CD1c-positive myeloid dendritic cell (primary cell): ENCODE measurements around the gene LEFTY1.
"Not testable (repeated sequence)": the region's sequence is repeated elsewhere in the genome, so short reads cannot be mapped to it uniquely, and the experiment has no call there.

Experiments
- DNase-seq: peaks from one replicate; pipeline ENCODE4 v3.0.0-alpha.2; 2016; ENCODE audit errors: extremely low spot score

Gene LEFTY1

GRCh38 chr1:225849925-225850324 is 39.0 kb downstream of the LEFTY1 start:
- DNase-seq, result no peak

GRCh38 chr1:225848030-225848955 is 40.7 kb downstream of the LEFTY1 start:
- peak; percentile 17 for DNase-seq

GRCh38 chr1:225847610-225848009 is 41.3 kb downstream of the LEFTY1 start:
- DNase-seq, result no peak

GRCh38 chr1:225846331-225847310 is 42.3 kb downstream of the LEFTY1 start:
- DNase-seq, result no peak

- peak; percentile 26 for DNase-seq
These were observed 43.2 kb downstream of the LEFTY1 start for GRCh38 chr1:225845571-225846259.

- no peak for DNase-seq
These were observed 43.8 kb downstream of the LEFTY1 start for GRCh38 chr1:225845097-225845496.

GRCh38 chr1:225844236-225845061 is 44.5 kb downstream of the LEFTY1 start:
- DNase-seq, result no peak

GRCh38 chr1:225843426-225843795 is 45.5 kb downstream of the LEFTY1 start:
- no peak for DNase-seq

- DNase-seq, result no peak
These were observed 46.0 kb downstream of the LEFTY1 start for GRCh38 chr1:225842788-225843425.

GRCh38 chr1:225842074-225842473 is 46.9 kb downstream of the LEFTY1 start:
- no peak for DNase-seq

GRCh38 chr1:225840713-225841112 is 48.2 kb downstream of the LEFTY1 start:
- no peak for DNase-seq

- no peak for DNase-seq
These were observed 48.7 kb downstream of the LEFTY1 start for GRCh38 chr1:225840223-225840610.

GRCh38 chr1:225838793-225839192 is 50.2 kb downstream of the LEFTY1 start:
- no peak for DNase-seq

GRCh38 chr1:225836296-225836695 is 52.6 kb downstream of the LEFTY1 start:
- not testable (repeated sequence) for DNase-seq
